HL-60 (cell line): ENCODE measurements around the gene NUBP2.

ENCODE experiments used
- GABPA ChIP-seq: IDR thresholded peaks from 2 replicates; pipeline ENCODE4 v1.6.1; 2012; ENCODE audit warnings: low read depth
- POLR2AphosphoS5 ChIP-seq: IDR thresholded peaks from 2 replicates; pipeline ENCODE4 v1.6.1; 2012; ENCODE audit warnings: low read depth
- SPI1 ChIP-seq: IDR thresholded peaks from 2 replicates; pipeline ENCODE4 v1.6.1; 2012; ENCODE audit warnings: low read depth, mild to moderate bottlenecking, borderline replicate concordance
- TF ChIP-seq, protein P1 (sequence below): IDR thresholded peaks from one replicate; pipeline ENCODE4 v1.5.1; 2011; ENCODE audit warnings: low read length, control low read depth, inconsistent platforms; ENCODE audit not compliant: insufficient read depth

DNA sequence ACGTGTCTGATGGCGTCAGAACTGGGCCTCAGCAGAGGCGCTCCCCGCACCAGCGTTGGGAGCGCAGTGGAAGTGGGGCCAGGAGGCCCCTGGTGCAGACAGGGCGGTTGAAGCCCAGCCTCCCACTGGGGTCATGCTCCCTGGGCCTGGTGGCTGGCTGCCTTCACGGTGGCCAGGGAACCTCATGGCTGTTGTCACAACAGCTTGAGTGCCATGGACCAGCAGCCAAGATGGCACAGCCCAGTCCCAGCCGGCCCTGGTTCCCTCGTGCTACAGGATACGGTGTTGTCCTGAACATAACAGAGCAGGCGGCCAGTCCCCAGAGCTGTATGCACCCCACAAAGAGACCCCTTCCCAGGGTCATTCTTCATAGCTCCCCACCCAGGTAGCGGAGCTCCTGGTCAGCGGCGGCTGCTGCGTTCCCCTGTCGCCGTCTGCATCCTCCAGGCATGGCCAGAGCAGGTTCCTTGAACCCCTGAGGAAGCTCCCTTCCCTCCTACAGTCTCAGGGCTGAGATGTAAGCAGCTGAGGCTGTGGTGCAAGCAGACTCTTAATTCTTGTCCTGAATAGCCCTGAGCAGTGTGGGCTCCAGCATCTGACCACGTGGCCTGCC lies 41.1 kb upstream of the NUBP2 start:
- TF ChIP-seq, protein P1, sequence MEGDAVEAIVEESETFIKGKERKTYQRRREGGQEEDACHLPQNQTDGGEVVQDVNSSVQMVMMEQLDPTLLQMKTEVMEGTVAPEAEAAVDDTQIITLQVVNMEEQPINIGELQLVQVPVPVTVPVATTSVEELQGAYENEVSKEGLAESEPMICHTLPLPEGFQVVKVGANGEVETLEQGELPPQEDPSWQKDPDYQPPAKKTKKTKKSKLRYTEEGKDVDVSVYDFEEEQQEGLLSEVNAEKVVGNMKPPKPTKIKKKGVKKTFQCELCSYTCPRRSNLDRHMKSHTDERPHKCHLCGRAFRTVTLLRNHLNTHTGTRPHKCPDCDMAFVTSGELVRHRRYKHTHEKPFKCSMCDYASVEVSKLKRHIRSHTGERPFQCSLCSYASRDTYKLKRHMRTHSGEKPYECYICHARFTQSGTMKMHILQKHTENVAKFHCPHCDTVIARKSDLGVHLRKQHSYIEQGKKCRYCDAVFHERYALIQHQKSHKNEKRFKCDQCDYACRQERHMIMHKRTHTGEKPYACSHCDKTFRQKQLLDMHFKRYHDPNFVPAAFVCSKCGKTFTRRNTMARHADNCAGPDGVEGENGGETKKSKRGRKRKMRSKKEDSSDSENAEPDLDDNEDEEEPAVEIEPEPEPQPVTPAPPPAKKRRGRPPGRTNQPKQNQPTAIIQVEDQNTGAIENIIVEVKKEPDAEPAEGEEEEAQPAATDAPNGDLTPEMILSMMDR = no peak
- no peak for TF ChIP-seq POLR2AphosphoS5
- TF ChIP-seq GABPA = no peak
- TF ChIP-seq SPI1 = no peak
